ENCODE data around the gene ITGB2.

ITGB2 gene

DNA sequence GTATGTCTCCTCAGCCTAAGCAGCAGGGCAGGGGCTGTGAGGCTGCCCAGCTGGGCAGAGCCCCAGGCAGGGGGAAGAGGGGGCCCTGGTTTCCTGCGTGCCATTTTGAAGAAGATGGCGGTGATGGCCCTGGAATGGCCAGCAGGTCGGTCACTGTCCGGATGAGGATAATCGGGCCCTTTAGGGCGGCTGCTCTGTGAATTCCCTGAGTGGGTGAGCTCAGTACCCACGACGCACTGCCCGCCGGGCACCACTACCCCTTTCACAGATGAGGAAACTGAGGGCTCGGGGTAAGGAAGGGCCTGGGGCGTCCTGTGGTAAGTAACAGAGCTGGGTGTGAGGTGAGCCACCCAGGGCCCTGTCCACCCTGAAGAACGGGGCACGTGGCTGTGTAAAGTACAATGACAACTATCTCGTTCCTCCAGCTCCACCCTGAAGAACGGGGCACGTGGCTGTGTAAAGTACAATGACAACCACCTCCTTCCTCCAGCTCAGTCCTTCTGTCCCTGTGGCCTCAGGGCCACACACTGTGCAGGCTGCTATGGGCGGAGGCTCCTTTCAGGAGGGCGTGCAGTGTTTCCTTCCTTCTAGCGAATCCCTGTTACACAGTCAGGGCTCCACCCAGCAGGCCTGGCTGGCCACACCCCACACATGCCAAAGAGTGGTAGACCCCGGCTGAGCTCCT is 23.2 kb downstream of the ITGB2 start:
- DNase-seq (ENCODE audit: low read depth in 3 of 3) = no peak

DNA sequence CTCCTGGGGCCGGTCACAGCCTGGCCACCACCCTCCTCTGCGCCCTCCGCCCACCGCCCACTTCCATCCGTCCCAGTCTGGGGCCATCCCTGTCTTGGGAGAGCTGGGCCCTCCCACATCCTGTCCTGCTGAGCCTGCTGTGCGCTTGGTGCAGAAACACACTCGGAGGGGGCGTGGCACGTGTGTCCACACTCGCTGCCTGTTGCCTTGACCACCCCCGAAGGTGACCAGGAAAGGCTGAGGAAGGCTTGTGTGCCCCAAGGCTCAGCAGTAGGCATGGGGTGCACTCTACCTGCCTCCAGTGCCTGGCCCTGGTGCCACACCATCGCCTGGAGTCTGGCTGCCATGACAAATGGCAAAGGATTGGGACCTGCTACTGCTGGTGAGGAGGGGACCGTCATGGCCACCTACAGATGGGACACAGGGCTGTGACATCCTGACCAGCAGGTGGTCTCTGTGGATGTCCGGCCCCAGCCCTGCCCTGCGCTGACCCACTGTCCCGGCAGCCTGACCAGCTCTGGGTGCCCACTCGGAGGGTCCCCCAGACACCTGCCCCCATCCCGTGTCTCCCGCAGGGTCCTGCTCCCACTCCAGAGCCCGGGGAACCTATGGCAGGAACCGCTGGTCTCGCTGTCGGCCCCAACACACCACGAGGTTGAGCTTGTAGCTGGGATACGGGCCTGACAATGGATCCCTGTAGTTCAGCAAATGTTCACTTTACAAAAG is 24.0 kb downstream of the ITGB2 start:
- DNase-seq (ENCODE audit: low read depth in 3 of 3) = no peak

GRCh38 chr21:44895859-44896258 is 24.8 kb downstream of the ITGB2 start:
- DNase-seq (ENCODE audit: low read depth in 3 of 3) = no peak

GRCh38 chr21:44894687-44895302 is 25.9 kb downstream of the ITGB2 start:
- DNase-seq (ENCODE audit: low read depth in 3 of 3) = no peak

- DNase-seq (ENCODE audit: low read depth in 3 of 3) = no peak
Observed at GRCh38 chr21:44893948-44894656, 26.6 kb downstream of the ITGB2 start.

- DNase-seq (ENCODE audit: low read depth in 3 of 3) = no peak
Observed at GRCh38 chr21:44893278-44893556, 27.5 kb downstream of the ITGB2 start.

DNA sequence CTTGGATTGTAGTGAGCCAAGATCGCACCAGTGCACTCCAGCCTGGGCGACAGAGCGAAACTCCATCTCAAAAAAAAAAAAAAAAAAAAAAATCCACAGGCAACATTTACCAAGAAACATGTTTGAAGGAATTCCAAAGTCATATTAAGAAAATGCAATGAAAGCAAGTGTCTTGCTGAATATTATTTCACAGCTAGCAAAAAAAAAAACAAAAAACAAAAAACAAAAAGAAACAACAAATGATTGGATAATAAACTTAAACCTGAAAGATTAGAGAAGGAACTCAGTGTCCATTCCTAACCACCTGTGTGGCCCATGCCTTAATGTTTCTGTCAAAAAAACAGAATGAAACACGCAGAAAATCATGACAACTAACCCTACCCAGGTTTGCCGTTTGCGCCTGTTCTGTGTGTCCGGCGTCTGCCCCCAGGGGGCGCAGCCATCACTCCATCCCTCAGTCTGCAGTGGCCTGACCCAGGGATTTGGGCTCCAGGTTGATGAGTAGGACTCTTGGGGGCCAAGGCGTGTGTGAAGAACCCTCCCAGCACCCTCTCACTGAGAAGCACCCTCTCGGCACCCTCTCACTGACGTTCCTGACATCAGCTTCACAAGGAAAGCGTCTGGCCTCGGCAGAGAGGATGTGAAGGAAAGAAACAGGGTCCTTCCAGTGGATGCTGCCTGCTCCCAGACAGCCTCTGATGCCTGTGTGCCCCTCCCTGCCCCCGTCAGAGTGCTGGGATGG is 28.0 kb downstream of the ITGB2 start:
- peak in 2 of 3 donors; percentile 55 to 63 for DNase-seq (ENCODE audit: low read depth in 3 of 3)

GRCh38 chr21:44892095-44892494 is 28.6 kb downstream of the ITGB2 start:
- DNase-seq (ENCODE audit: low read depth in 3 of 3) = no peak

GRCh38 chr21:44891631-44892031 is 29.1 kb downstream of the ITGB2 start:
- no peak for DNase-seq (ENCODE audit: low read depth in 3 of 3)

DNA sequence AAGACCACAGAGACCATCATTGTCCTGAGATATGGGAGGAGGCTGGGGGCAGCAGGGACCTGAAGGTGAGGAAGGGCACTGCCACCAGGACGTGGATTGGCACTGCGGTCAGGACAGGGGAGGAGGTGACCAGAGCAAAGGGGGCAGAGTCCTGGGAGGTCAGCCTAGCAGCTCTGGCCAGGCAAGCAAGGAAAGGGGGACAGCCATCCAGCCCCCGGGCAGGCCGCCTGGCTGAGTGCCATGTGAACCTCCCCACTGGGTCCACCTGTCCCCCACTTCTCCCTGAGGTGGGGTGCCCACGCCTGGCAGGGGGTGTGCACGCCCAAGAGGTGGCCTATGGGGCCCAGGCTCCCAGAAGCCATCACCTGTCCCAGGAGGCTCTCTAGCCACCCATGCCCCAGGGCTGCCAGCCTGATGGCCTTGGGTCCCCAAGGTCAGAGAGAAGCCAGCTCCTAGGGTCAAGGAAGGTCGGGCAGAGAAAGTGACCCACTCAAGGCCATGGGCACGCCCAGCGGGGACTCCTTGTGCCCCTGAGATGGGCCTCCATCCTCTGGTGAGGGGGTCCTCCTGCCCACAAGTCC is 29.6 kb downstream of the ITGB2 start:
- DNase-seq (ENCODE audit: low read depth in 3 of 3) = no peak

- DNase-seq (ENCODE audit: low read depth in 3 of 3) = no peak
Observed at GRCh38 chr21:44890338-44890931, 30.3 kb downstream of the ITGB2 start.

GRCh38 chr21:44889625-44890337 is 30.9 kb downstream of the ITGB2 start:
- no peak for DNase-seq (ENCODE audit: low read depth in 3 of 3)

DNA sequence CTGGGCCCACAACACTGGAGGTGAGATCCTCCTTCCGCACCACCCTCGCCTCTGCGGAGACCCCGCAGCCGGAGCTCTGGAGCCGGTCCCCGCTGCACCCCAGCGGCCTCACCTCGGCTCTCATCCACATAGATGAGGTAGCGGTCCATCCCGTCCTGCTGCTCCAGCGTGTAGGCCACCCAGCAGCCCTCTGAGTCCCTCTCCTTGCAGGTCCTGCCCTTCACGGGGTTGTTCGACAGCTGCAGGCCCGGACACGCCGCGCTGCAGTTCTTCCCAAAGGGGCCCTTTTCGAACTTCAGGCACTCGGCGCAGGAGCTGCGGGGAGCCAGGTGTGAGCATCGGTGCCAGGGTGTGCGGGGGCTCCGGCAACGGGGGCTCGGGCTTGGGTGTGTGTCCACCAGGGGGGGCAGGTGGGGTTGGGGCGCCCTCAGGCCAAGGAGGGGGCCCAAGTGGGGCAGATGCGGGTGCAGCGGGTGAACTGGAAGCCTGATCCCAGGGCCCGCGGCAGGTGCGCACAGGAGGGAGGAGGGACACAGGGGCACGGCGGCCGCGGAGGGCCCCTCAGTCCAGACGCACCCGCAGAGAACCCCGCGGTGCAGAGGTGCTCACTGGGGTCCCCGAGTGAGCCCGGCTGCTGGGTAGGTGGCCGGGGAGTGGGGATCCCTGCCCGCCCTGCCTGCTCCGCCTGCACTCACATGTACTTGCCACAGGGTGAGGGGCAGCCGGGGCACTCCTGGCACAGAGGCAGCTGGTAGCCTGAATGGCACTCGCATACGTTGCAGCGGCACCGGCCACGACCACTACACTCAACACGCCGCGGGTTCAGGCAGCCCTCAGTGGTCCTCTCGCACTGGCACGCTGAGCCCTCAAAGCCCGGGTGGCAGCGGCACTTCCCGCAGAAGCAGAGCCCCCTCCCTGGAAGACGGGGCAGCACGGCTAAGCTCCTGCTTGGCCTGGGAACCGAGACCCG is 31.8 kb downstream of the ITGB2 start:
- DNase-seq (ENCODE audit: low read depth in 3 of 3) = no peak

GRCh38 chr21:44887807-44888580 is 32.7 kb downstream of the ITGB2 start:
- DNase-seq (ENCODE audit: low read depth in 3 of 3) = no peak

DNA sequence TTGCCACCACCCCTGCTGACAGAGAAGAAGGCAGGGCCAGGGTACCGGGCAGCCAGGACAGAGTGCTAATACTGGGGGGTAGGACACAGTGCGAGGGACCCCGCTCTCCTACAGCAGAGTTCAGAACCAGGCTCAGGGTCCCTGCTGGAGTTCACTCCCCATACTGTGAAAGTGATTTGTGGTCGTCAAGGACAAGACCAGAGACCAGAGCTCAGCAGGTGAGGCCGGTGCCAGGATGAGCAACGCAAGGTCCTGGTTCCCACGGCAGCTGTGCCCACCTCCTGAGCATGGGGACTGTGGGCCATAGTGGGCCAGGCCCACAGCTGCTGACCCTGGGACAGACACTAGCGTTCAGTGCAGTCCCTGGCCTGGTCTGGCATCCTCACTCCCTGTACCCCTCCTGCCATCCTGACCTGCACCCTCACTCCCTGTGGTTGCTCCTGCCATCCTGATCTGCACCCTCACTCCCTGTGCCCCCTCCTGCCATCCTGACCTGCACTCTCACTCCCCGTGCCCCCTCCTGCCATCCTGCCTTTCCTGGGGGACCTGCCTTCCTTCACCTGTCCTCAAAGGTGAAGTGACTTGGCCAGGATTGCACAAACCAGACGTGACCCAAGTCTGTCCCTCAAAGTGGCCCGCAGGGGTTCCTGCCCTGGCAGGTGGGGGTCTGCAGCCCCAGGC is 33.4 kb downstream of the ITGB2 start:
- DNase-seq (ENCODE audit: low read depth in 3 of 3) = no peak

GRCh38 chr21:44886113-44887075 is 34.3 kb downstream of the ITGB2 start:
- no peak for DNase-seq (ENCODE audit: low read depth in 3 of 3)

DNA sequence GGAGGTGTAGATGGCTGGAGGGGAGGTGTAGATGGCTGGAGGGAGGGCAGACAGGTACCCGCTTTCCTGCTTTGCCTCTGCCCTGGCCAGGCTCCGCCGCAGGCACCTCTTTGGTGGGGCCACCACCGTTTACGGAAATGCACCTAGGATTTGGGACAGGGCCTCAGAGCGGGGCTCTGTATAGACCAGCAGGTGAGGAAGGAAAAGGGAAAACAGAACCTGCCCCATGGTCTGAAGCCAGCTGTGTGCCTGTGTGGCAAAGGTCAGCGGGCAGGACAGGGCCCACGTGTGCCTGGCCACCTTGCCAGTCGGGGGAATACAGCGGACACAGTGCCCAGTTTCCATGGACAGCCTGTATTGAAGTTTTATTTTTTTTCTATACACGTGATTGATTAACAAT is 35.1 kb downstream of the ITGB2 start:
- DNase-seq (ENCODE audit: low read depth in 3 of 3) = no peak
